WTC11 (cell line): ENCODE data around the gene DENND4A. TPM values are rescaled to one million over a fixed set of nuclear protein-coding genes. Genes with fewer than 3 reads are reported as not detected.

ENCODE experiments used
- ATAC-seq: fragments of 200-7000 bp; cut with Tn5 transposase; 2 replicates; pipeline ENCODE4 v1.10.0; 2021; ENCODE audit warnings: mild to moderate bottlenecking, moderate library complexity
- CTCF ChIA-PET: fragments of 300-600 bp; sonication (Branson Sonifier 250); formaldehyde crosslinking; loops from one replicate; lab custom pipeline; 2021; ENCODE audit warnings: antibody characterized with exemption; lab: Charles Lee
- POLR2A ChIA-PET: fragments of 350-600 bp; sonication (Branson Sonifier 250); formaldehyde crosslinking; loops from one replicate; lab custom pipeline; 2021; ENCODE audit warnings: antibody characterized with exemption; lab: Charles Lee
- DNase-seq: peaks from one replicate; pipeline ENCODE4 v3.0.0; 2021; ENCODE audit warnings: low spot score
- H3K27ac Mint-ChIP-seq: 2 replicates; pipeline ENCODE4 v1.8.0; 2021; ENCODE audit warnings: mixed read lengths
- H3K27me3 Mint-ChIP-seq: 2 replicates; pipeline ENCODE4 v1.8.0; 2021; ENCODE audit warnings: low read depth, mild to moderate bottlenecking, moderate library complexity, mixed read lengths
- H3K36me3 Mint-ChIP-seq: 2 replicates; pipeline ENCODE4 v1.8.0; 2021; ENCODE audit warnings: mixed read lengths
- H3K4me1 Mint-ChIP-seq: 2 replicates; pipeline ENCODE4 v1.8.0; 2022; ENCODE audit warnings: mixed read lengths
- H3K4me3 Mint-ChIP-seq: 2 replicates; pipeline ENCODE4 v1.8.0; 2021; ENCODE audit warnings: mild to moderate bottlenecking, moderate library complexity, mixed read lengths
- H3K9me3 Mint-ChIP-seq: 2 replicates; pipeline ENCODE4 v1.8.0; 2021; ENCODE audit warnings: mixed read lengths
- ATF1 ChIP-seq: sonication (generic); formaldehyde crosslinking; IDR thresholded peaks from 2 replicates; pipeline ENCODE4 v1.8.1; 2023; ENCODE audit warnings: mild to moderate bottlenecking, moderate library complexity, missing genetic modification reagents
- ATF3 ChIP-seq: sonication (generic); formaldehyde crosslinking; conservative IDR thresholded peaks from 2 replicates; pipeline ENCODE4 v1.8.1; 2022; ENCODE audit warnings: mild to moderate bottlenecking, missing genetic modification reagents
- CREM ChIP-seq: sonication (generic); formaldehyde crosslinking; IDR thresholded peaks from 2 replicates; pipeline ENCODE4 v1.8.1; 2022; ENCODE audit warnings: mild to moderate bottlenecking, missing genetic modification reagents, moderate library complexity
- E2F1 ChIP-seq: sonication (generic); formaldehyde crosslinking; IDR thresholded peaks from 2 replicates; pipeline ENCODE4 v1.8.0; 2022; ENCODE audit warnings: mild to moderate bottlenecking, missing genetic modification reagents
- E2F5 ChIP-seq: sonication (generic); formaldehyde crosslinking; IDR thresholded peaks from 2 replicates; pipeline ENCODE4 v1.8.1; 2022; ENCODE audit warnings: mild to moderate bottlenecking, moderate library complexity, missing genetic modification reagents
- EMX1 ChIP-seq: fragments of 250-450 bp; sonication (Bioruptor Pico); IDR thresholded peaks from 2 replicates; pipeline ENCODE4 v1.8.0; 2021; ENCODE audit warnings: mild to moderate bottlenecking
- FOXP4 ChIP-seq: sonication (generic); formaldehyde crosslinking; IDR thresholded peaks from 2 replicates; pipeline ENCODE4 v1.8.0; 2022; ENCODE audit warnings: mild to moderate bottlenecking, missing genetic modification reagents
- HMGA2 ChIP-seq: fragments of 250-450 bp; sonication (Bioruptor Pico); IDR thresholded peaks from 2 replicates; pipeline ENCODE4 v1.4.0; 2021; ENCODE audit warnings: mild to moderate bottlenecking, moderate library complexity
- MAX ChIP-seq: sonication (generic); formaldehyde crosslinking; IDR thresholded peaks from 2 replicates; pipeline ENCODE4 v1.8.0; 2022; ENCODE audit warnings: mild to moderate bottlenecking, missing genetic modification reagents
- NFYB ChIP-seq: sonication (generic); formaldehyde crosslinking; conservative IDR thresholded peaks from 2 replicates; pipeline ENCODE4 v1.8.0; 2022; ENCODE audit warnings: low read depth, missing genetic modification reagents
- PRDM15 ChIP-seq: sonication (generic); formaldehyde crosslinking; IDR thresholded peaks from 2 replicates; pipeline ENCODE4 v1.8.0; 2022; ENCODE audit warnings: missing genetic modification reagents
- PREB ChIP-seq: sonication (generic); formaldehyde crosslinking; IDR thresholded peaks from 2 replicates; pipeline ENCODE4 v1.8.1; 2022; ENCODE audit warnings: mild to moderate bottlenecking, missing genetic modification reagents, moderate library complexity, borderline replicate concordance
- ZBTB21 ChIP-seq: sonication (generic); formaldehyde crosslinking; IDR thresholded peaks from 2 replicates; pipeline ENCODE4 v1.8.1; 2023; ENCODE audit warnings: mild to moderate bottlenecking, missing genetic modification reagents, borderline replicate concordance
- ZNF138 ChIP-seq: sonication (generic); formaldehyde crosslinking; conservative IDR thresholded peaks from 2 replicates; pipeline ENCODE4 v1.8.1; 2022; ENCODE audit warnings: mild to moderate bottlenecking, moderate library complexity, missing genetic modification reagents
- ZSCAN18 ChIP-seq: fragments of 250-450 bp; sonication (Bioruptor Pico); IDR thresholded peaks from 2 replicates; pipeline ENCODE4 v2.1.2; 2022; ENCODE audit warnings: mild to moderate bottlenecking, moderate library complexity
- total RNA-seq: library from RNA; stranded (reverse); gene quantifications from 3 replicates; pipeline ENCODE4 v1.2.3, GENCODE V29; 2021

Gene DENND4A
- total RNA-seq, 1 experiment from 2014 or later, result 5.7 TPM

- H3K9me3 Mint-ChIP-seq, result no peaks in the 10 kb centered on the region
These were observed 116.5 kb downstream of the DENND4A start for GRCh38 chr15:65675551-65675950.

More at GRCh38 chr15:65675551-65675950, 116.5 kb downstream of the DENND4A start:
- ChIA-PET POLR2A (no interaction called here), CTCF (interaction anchor here (0.6 kb wide), 1 partner anchor 870 kb away, joined by 4 read pairs; no protein-coding TSS in a partner anchor)
- no peaks in the 10 kb centered on the region for H3K4me1 Mint-ChIP-seq
- H3K27ac Mint-ChIP-seq, result no peak overlapping the region
- H3K27me3 Mint-ChIP-seq, result no peaks in the 10 kb centered on the region
- TF ChIP-seq ZBTB21 (CRISPR knock-in tag) (no peak), ZSCAN18 (CRISPR knock-in tag) (no peak), ATF1 (CRISPR knock-in tag) (no peak), MAX (no peak), FOXP4 (CRISPR knock-in tag) (no peak), E2F1 (no peak), PRDM15 (CRISPR knock-in tag) (no peak), ATF3 (CRISPR knock-in tag) (no peak), ZNF138 (no peak), CREM (CRISPR knock-in tag) (no peak), NFYB (CRISPR knock-in tag) (no peak), PREB (CRISPR knock-in tag) (no peak), HMGA2 (CRISPR knock-in tag) (no peak), EMX1 (CRISPR knock-in tag) (no peak), E2F5 (CRISPR knock-in tag) (no peak)
- no peak for DNase-seq
- no peak for ATAC-seq
- H3K36me3 Mint-ChIP-seq, result no peaks in the 10 kb centered on the region
- H3K4me3 Mint-ChIP-seq, result no peak overlapping the region
